PC-9 (cell line): ENCODE measurements around the gene PTCHD1. TPM values are rescaled to one million over a fixed set of nuclear protein-coding genes. Genes with fewer than 3 reads are reported as not detected.

Experiments used
- BruUV-seq: library from RNA; stranded (reverse); fragments of 400-500 nt; replicated peaks from 2 replicates; lab custom pipeline; 2021; lab: Mats Ljungman, UMichigan
- CTCF ChIA-PET: fragments of 300-600 bp; sonication (Branson Sonifier 250); formaldehyde crosslinking; loops from one replicate; lab custom pipeline; 2022; ENCODE audit warnings: antibody characterized with exemption; lab: Charles Lee
- POLR2A ChIA-PET: fragments of 300-600 bp; sonication (Branson Sonifier 250); formaldehyde crosslinking; loops from one replicate; lab custom pipeline; 2022; ENCODE audit warnings: antibody characterized with exemption; ENCODE audit not compliant: unreplicated experiment; lab: Charles Lee
- DNase-seq, 2 experiments: peaks; one replicate each; pipeline versions ENCODE4 v3.0.0 to v3.0.0-alpha.2; 2015 to 2022; ENCODE audit warnings: mixed read lengths in 1 of 2
- H2AFZ ChIP-seq: fragments of 200-600 bp; sonication (generic); 2 replicates; pipeline ENCODE4 v1.8.1; 2017; ENCODE audit warnings: antibody characterized with exemption
- H3F3A ChIP-seq: fragments of 200-600 bp; sonication (generic); 2 replicates; pipeline ENCODE4 v1.8.1; 2017; ENCODE audit warnings: antibody characterized with exemption, mild to moderate bottlenecking, low read depth; ENCODE audit not compliant: insufficient read depth
- H3K27ac ChIP-seq: fragments of 200-600 bp; sonication (generic); 2 replicates; pipeline ENCODE4 v1.6.1; 2016; ENCODE audit warnings: mixed run types
- H3K27me3 ChIP-seq: fragments of 200-600 bp; sonication (generic); 2 replicates; pipeline ENCODE4 v1.6.1; 2016; ENCODE audit warnings: low read depth, mixed run types; ENCODE audit not compliant: insufficient read depth
- H3K36me3 ChIP-seq: fragments of 200-600 bp; sonication (generic); 2 replicates; pipeline ENCODE4 v1.6.1; 2016; ENCODE audit warnings: low read depth, mixed run types
- H3K4me1 ChIP-seq: fragments of 200-600 bp; sonication (generic); replicated peaks from 2 replicates; pipeline ENCODE4 v1.6.1; 2016; ENCODE audit warnings: mixed run types; ENCODE audit not compliant: insufficient read depth
- H3K4me2 ChIP-seq: fragments of 200-600 bp; sonication (generic); 2 replicates; pipeline ENCODE4 v1.6.1; 2017; ENCODE audit warnings: mixed run types
- H3K4me3 ChIP-seq: fragments of 200-600 bp; sonication (generic); 2 replicates; pipeline ENCODE4 v1.6.1; 2016; ENCODE audit warnings: mixed run types
- H3K79me2 ChIP-seq: fragments of 200-600 bp; sonication (generic); 2 replicates; pipeline ENCODE4 v1.6.1; 2017; ENCODE audit warnings: low read depth, mixed run types
- H3K9me2 ChIP-seq: fragments of 200-600 bp; sonication (generic); 2 replicates; pipeline ENCODE4 v1.8.1; 2017; ENCODE audit warnings: mild to moderate bottlenecking; ENCODE audit not compliant: insufficient read depth
- H3K9me3 ChIP-seq: fragments of 200-600 bp; sonication (generic); 2 replicates; pipeline ENCODE4 v1.8.1; 2016; ENCODE audit warnings: low read depth; ENCODE audit not compliant: insufficient read depth
- H4K20me1 ChIP-seq: fragments of 200-600 bp; sonication (generic); 2 replicates; pipeline ENCODE4 v1.8.1; 2017; ENCODE audit not compliant: insufficient read depth
- CTCF ChIP-seq: fragments of 200-600 bp; sonication (generic); conservative IDR thresholded peaks from 2 replicates; pipeline ENCODE4 v1.6.1; 2017; ENCODE audit warnings: mixed run types, antibody characterized with exemption, mild to moderate bottlenecking, moderate library complexity
- EZH2 ChIP-seq: fragments of 200-600 bp; sonication (generic); IDR thresholded peaks from 2 replicates; pipeline ENCODE4 v1.8.0; 2017; ENCODE audit warnings: antibody characterized with exemption, low read depth
- intact Hi-C: fragments of 100-400 bp; cut with micrococcal nuclease; formaldehyde crosslinking; loops from one replicate; pipeline ENCODE4 v1.10.0; 2022; ENCODE audit not compliant: unreplicated experiment
- total RNA-seq: library from RNA; stranded (reverse); gene quantifications from 2 replicates; pipeline ENCODE4 v1.2.3, GENCODE V29; 2021

Gene PTCHD1
- total RNA-seq, 1 experiment from 2014 or later, result not detected

GRCh38 chrX:23435108-23435507 lies 100.5 kb downstream of the PTCHD1 start:
- Histone ChIP-seq H3K27me3 (no peaks in the 10 kb centered on the region), H3K4me2 (no peak overlapping the region), H3K79me2 (no peaks in the 10 kb centered on the region), H3K27ac (no peak overlapping the region), H3K4me3 (no peak overlapping the region), H3K4me1 (no peaks in the 10 kb centered on the region), H3F3A (no peaks in the 10 kb centered on the region), H2AFZ (no peak overlapping the region), H3K9me2 (no peaks in the 10 kb centered on the region), H3K36me3 (no peaks in the 10 kb centered on the region), H3K9me3 (no peaks in the 10 kb centered on the region), H4K20me1 (no peaks in the 10 kb centered on the region)
- POLR2A ChIA-PET, result no interaction called here
- CTCF ChIA-PET, result no interaction called here
- no TSS peak for BruUV-seq
- no peak for TF ChIP-seq EZH2
- TF ChIP-seq CTCF, result no peak
- intact Hi-C loops, result no loop called here
- no peak for DNase-seq

GRCh38 chrX:23435575-23435974 lies 100.9 kb downstream of the PTCHD1 start:
- Histone ChIP-seq H3F3A (no peaks in the 10 kb centered on the region), H3K27ac (no peak overlapping the region), H3K36me3 (no peaks in the 10 kb centered on the region), H3K4me1 (no peaks in the 10 kb centered on the region), H4K20me1 (no peaks in the 10 kb centered on the region), H3K4me2 (no peak overlapping the region), H3K4me3 (no peak overlapping the region), H3K9me3 (no peaks in the 10 kb centered on the region), H3K9me2 (no peaks in the 10 kb centered on the region), H3K27me3 (no peaks in the 10 kb centered on the region), H2AFZ (no peak overlapping the region), H3K79me2 (no peaks in the 10 kb centered on the region)
- no TSS peak for BruUV-seq
- intact Hi-C loops, result no loop called here
- no peak for DNase-seq
- CTCF ChIA-PET, result no interaction called here
- TF ChIP-seq EZH2 (no peak), CTCF (no peak)
- POLR2A ChIA-PET, result no interaction called here

GRCh38 chrX:23436875-23437274 lies 102.2 kb downstream of the PTCHD1 start:
- BruUV-seq, result no TSS peak
- H3K27me3 ChIP-seq, result no peaks in the 10 kb centered on the region
- no peaks in the 10 kb centered on the region for H3F3A ChIP-seq
- no peaks in the 10 kb centered on the region for H3K4me1 ChIP-seq
- POLR2A ChIA-PET, result no interaction called here
- H3K79me2 ChIP-seq, result no peaks in the 10 kb centered on the region
- H3K4me3 ChIP-seq, result no peak overlapping the region
- no peak for DNase-seq
- no peaks in the 10 kb centered on the region for H3K36me3 ChIP-seq
- intact Hi-C loops, result no loop called here
- TF ChIP-seq EZH2, result no peak
- TF ChIP-seq CTCF, result no peak
- no peaks in the 10 kb centered on the region for H3K9me2 ChIP-seq
- H2AFZ ChIP-seq, result no peak overlapping the region
- H4K20me1 ChIP-seq, result no peaks in the 10 kb centered on the region
- H3K4me2 ChIP-seq, result no peak overlapping the region
- no peaks in the 10 kb centered on the region for H3K9me3 ChIP-seq
- H3K27ac ChIP-seq, result no peak overlapping the region
- CTCF ChIA-PET, result no interaction called here
